ENCODE results near the gene TGM1.
"Not testable (repeated sequence)": the region's sequence is repeated elsewhere in the genome, so short reads cannot be mapped to it uniquely, and the experiment has no call there.

TGM1 gene

DNA sequence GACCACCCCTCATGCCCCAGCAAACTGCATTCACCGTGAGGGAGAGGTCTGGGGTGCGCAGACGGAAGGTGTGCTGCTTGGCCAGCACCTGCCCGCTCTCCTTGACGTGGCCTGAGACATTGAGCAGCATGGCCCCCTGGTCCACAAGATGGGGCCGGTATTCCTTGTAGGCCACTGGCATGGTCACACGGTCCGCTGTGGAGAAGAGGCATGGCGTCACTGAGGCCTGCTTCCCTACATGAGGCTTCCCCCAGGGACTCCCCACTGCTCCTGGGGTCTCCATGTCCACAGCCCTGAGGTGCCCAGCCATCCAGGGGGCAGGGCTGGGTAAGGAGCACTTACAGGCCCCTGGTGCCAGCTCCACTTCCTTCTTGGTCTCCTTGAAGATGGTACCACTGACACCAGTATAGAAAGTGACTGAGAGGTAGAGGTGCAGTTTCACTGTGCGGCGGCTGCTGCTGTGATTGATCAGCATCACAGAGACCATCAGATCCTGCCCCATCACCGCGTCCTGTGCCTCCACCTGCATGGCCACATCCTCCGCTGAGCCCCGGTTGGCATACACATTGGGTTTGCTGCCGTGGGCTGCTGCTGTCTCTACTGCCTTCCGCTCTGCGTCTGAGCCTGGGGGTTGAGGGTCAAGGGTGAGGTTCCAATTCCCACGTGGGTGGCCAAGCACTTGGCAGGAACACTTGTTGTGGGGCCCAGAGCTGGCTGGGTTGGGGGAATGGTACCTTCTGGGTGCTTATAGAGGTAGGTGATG is 8.2 kb downstream of the TGM1 start:
- DNase-seq (ENCODE audit: low read depth in 3 of 3), result no peak

DNA sequence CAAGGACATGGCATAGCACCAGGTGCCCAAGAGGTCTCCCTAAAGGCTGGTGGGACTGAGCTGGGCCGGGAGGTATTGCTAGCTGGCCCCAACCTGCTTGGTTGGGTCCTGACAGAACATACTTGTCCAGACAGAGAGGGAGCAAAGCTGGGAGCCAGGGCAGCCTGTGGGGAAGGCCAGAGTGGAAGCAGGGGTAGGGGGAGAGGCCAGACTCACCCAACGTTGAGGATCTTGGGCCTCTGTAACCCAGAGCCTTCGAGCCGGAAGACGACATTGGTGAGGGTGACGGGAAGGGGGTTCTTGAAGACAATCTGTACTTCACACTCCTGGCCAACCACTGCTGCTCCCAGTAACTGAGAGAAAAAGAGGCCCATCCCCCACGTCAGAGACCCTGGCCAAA is 9.0 kb downstream of the TGM1 start:
- no peak for DNase-seq (ENCODE audit: low read depth in 3 of 3)

DNA sequence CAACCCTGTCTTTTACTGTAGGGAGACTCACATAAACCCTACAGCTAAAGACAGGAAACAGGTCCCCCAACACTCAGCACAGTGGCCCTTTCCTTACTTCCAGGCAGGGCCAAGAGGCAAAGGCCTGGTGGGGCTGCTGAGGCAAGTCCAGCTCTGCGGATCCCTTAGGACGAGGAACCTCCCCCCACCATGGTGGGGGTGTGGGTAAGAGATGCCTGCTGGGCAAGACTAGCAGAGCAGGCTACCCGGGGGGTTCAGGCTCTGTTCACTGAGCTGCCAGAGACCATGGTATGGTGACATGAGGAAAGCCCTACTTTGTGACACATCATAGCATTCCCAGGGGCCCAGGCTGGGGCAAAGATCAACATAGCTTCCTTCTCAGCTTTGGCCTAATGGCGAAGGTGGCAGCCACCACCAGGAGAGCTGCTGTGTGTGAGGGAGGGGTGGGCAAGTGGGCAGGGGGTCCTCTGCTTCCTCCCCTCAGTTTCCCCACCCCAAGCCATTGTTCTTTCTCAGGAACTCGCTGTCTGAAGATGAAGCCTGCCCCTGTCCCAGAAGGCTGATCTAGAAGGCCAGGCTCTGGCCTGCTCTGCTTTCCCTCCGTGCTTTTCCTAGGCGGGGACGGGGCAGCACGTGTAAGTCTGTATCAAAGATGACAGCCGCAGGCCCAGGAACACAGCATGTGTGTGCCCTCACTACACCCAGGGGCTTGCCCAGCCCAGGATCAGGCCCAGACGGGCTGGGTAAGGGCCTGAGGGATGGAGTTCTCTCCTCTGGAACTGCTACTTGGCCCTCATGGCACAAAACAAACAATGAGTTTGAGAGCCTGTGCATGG is 10.5 kb downstream of the TGM1 start:
- DNase-seq (ENCODE audit: low read depth in 3 of 3), result no peak

DNA sequence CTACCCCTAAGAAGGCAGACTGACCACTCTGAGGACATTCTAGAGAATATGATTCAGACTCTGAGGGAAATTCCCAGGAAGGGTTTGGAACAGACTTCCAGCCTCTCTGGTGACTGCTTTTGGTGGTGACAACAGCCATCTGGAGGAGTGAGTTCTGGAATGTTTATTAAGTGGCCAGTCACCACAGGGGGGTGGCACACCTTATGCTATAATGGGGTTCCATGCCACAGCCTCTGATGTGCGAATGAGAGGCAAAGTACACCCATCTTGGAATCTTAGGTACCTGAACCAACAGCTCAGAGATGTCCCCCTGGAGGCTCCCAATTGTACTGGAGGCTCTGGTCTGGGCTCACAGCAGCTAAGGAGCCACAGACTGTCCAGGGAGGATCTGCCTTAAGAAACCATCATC is 11.1 kb downstream of the TGM1 start:
- no peak for DNase-seq (ENCODE audit: low read depth in 3 of 3)

DNA sequence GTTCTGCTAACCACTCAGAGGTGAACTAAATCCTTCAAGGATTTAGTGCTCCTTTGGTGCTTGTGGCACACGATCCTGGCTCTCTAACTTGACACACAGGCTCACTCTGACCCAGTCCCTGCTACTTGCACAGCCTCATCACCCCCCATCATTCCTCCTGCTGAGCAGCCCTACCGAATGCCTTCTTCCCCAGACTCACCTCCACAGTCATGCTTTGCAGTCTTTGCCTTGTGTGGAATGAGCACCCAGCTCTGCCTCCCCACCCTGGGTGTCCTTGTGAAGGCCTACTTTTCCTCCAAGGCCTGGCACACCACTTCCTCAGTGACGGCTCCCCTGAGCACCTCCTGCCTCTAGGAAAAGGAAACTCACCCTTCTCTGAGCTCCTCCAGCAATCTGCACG is 12.6 kb downstream of the TGM1 start:
- DNase-seq (ENCODE audit: low read depth in 3 of 3), result no peak

DNA sequence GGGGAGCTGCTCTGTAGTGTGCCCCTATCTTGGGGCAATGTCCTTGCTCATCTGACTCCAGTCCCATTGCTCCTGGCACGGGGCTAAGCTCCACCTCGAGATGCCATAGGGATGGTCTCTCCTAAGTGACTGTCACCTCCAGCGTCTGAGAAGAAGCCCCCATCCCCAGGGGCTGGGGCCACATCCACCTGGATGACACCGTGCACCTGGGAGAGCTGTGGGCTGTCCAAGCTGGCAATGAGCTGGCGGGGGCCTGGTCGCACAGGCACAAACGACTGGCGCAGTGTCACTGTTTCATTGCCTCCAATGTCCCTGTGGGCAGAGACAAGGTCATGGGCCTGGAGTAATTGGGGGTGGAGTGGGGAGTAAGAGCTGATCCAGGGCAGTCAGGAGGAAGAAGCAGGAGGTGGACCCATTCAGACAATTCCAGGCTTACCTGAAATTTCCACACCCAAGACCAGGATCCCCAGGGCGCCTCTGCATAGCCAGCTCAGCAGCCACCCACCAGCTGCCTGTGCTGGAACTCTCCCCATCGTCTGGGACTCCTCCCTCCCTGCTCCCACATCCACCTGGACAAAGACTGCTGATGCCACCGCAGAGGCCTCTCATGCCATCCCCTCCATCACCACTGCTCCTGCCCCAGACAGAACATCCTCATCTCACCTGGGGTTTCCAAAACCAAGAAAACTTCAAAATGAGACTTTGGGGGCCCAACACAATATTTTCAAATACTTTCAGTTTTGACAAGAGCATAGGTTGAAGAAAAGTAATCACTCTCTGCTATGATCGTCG is 13.6 kb downstream of the TGM1 start:
- DNase-seq (ENCODE audit: low read depth in 3 of 3), result no peak

DNA sequence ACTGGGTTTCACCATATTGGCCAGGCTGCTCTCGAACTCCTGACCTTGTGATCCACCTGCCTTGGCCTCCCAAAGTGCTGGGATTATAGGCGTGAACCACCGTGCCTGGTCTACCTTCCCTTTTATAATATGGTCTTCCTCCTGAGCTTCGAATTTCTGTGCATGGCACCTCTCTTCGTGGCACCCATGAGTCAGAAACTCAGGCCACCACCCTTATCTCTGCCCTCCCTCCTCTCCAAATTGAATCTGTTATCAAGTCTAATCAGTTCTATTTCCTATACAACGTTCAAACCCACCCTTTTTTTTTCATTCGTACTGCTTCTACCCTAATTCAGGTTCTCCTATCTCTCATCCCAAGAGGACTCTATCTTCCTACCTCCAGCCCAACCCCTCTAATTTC is 15.6 kb downstream of the TGM1 start:
- no peak for DNase-seq (ENCODE audit: low read depth in 3 of 3)

DNA sequence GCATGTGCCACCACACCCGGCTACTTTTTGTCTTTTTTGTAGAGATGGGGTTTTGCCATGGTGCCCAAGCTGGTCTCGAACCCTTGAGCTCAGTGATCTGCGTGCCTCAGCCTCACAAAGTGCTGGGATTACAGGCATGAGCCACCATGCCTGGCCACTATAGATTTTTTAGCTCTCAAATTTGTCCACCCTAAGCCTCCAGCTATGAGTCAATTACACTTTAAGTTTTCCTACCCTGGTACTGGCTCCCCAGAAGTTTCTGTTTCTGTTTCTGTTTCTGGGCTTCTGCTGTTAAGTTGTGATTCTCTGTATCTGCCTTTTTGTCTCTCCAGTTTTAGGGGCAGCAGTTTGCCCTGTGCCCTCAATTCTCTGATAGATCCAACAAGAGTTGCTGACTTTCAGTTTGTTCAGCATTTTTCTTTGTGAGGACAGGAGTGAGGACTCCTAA is 16.2 kb downstream of the TGM1 start:
- DNase-seq (ENCODE audit: low read depth in 3 of 3), result no peak

DNA sequence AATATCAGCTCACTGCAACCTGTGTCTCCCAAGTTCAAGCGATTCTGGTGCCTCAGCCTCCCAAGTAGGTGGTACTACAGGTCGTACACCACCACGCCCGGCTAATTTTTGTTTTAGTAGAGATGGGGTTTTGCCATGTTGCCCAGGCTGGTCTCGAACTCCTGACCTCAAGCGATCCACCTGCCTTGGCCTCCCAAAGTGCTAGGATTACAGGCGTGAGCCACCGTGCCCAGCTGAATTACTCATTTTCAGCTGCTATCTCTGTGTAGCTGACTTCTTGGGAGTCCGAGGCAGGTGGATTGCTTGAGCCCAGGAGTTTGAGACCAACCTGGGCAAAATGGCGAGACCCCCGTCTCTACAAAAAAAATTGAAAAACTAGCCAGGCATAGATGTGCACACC is 17.6 kb downstream of the TGM1 start:
- DNase-seq (ENCODE audit: low read depth in 3 of 3), result not testable (repeated sequence)

DNA sequence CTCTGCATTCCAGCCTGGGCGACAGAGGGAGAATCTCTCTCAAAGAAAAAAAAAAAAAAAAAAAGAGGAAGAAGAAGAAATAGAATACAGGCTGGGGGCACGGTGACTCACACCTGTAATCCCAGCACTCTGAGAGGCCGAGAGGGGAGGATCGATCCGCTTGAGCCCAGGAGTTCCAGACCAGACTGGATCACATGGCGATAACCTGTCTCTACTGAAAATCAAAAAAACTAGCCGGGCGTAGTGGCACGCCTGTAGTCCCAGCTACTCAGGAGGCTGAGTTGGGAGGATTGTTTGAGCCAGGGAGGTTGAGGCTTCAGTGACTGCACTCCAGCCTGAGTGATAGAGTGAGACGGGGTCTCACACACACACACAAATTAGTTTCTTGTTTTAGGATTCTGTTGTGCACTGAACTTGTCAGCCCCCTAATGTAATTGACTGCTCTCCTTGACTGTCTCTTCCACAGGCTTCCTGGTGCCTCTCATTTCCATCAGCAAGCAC is 19.6 kb downstream of the TGM1 start:
- no peak for DNase-seq (ENCODE audit: low read depth in 3 of 3)

DNA sequence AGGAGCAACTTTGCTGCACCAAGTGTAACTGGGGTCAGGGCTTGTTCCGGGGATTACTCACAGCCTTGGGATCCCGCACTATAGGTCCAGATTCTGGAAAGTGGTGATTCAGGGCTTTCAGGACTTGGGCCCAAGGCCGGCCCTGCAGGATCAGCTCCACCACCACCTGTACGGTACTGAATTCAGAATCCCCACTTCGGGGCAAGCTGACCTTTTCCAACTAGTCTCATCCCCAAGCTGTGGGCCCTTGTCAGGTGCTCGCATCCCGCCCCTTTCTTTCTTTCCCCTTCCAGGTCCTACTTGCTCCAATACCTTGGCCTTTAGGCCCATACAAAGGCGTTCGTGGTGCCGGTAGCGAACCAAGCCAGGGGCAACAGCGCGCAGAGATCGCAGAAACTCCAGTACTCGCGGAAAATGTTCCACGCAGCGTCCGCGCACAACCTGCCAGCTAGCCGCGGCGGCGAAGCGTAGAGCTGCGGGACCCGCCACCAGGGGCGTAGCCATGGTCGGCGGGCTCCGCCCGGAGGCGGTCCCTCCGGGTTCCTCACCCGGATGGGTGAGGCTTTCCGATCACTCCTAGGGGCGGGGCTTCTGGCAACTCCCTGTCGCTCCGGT is 21.0 kb downstream of the TGM1 start:
- peak; percentile 85 to 93 (median 88) for DNase-seq (ENCODE audit: low read depth in 3 of 3)

DNA sequence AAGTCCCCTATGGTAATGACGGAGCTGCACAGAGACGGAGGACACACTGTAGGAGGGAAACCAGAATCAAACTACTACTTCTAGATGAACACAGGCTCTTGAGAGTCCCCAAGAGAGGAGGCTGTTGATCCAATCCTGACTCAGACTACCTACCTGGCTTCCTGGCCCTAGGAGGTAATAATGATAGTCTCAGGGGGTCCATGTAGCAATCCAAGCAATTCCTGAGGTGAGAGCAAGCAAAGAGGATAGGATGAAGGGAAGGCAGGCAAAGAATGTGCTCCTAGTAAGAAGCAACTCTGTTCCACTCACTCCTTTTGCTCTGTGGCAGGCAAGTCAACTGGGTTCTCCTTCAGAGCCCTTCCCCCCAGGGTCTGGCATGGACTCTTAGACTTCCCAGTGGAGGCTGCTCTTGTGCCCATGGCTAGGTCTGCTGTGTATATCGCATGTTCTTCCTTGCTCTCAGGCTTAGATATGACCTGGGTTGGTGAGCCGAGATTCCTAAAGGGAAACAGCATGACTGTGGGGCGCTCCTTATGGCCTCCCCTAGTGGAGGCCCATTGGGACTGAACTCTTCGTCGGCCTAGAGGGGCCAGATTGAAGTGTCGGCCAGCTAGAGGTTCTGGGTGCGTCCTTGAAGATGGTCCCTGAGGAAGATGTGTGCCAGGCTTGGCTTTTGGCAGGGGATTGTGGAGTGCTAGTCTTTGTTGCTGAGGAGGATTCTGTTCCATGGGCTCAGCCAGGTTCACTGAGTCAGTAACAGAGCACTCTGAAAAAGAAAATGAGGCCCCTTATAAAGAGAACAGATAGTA is 22.7 kb downstream of the TGM1 start:
- no peak for DNase-seq (ENCODE audit: low read depth in 3 of 3)

DNA sequence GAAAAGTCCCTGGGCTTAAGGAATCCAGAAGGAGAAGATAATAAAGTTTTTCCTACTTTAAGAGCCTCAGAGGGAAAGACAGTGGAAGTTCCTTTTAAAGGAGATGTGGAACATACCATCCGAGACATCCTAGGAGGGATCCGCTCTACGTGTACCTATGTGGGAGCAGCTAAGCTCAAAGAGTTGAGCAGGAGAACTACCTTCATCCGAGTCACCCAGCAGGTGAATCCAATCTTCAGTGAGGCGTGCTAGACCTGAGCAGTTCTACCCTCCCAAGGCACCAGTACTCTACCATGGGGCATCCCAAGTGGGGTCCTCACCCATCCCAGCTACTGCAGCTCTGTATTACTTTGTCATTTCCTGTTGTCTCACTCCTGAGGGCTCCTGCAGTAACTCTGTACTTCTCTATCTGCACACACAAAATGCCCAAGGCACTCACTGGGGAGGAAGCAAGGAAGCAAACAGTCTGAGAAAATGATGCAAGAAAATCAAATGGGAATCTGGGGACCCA is 24.4 kb downstream of the TGM1 start:
- DNase-seq (ENCODE audit: low read depth in 3 of 3), result no peak

DNA sequence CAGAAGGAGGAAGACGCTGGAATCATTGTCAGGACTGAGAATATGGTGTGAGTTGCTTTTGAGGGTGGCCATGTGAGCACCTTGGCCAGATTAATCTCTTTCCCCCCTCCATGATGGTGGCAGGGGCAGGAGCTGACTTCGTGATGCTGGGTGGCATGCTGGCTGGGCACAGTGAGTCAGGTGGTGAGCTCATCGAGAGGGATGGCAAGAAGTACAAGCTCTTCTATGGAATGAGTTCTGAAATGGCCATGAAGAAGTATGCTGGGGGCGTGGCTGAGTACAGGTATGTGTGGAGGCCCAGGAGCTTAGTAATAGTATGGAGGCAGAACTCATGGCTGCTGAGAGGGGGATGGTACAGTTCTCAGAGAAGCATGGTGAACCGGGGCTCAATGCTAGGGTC is 24.9 kb downstream of the TGM1 start:
- no peak for DNase-seq (ENCODE audit: low read depth in 3 of 3)

DNA sequence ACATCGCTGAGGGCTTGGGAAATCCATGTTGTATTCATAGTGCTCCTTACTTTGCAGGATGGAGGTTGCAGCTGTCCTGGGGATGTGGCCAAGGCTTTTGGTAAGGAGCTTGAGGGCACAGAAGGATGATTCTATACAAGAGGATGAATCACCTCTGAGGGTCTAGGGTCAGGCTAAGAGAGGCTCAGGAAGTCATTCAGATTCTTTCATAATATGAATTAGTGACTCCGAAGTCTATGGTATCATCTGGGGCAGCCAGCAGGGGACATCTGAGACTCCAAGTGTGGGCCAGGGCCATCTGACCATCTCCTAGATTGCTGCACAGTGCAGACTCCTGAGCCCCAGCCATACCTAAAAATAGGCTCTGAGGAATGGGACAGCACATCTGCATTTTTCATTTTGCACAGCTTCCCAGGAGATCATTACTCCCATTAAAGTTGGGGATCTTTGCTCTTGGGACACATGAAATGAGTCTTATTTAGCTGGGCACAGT is 25.5 kb downstream of the TGM1 start:
- no peak for DNase-seq (ENCODE audit: low read depth in 3 of 3)

DNA sequence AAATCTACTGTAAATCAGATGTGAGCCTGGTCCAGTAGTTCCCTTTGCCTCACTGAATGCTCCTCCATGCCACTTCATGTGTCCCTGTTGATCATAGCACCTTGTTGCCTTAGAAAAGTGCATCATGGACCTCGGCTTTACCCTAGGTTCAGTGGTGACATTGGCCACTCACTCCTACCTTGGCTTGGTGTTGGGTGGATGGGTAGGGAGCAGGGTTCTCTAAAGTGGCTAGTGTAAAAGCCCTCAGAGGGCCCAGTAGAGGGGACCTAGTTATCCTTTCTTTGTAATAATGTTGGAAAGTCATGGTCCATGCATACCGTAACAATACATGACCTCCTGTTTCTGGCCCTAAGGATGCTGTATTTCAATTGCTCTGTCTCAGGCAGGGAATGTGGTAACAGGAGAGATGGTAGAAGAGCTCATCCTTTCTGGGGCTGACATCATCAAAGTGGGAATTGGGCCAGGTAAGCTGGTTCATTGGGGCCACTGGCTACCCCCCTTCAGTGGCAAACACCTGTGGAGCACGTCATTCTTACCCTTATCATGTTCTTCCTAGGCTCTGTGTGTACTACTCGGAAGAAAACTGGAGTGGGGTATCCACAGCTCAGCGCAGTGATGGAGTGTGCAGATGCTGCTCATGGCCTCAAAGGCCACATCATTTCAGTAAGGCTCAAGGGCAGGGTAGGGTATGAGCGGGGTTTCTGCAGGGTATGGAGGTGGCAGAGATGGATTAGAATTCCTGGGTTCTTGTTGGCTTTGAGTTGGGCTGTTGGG is 26.1 kb downstream of the TGM1 start:
- DNase-seq (ENCODE audit: low read depth in 3 of 3), result no peak

DNA sequence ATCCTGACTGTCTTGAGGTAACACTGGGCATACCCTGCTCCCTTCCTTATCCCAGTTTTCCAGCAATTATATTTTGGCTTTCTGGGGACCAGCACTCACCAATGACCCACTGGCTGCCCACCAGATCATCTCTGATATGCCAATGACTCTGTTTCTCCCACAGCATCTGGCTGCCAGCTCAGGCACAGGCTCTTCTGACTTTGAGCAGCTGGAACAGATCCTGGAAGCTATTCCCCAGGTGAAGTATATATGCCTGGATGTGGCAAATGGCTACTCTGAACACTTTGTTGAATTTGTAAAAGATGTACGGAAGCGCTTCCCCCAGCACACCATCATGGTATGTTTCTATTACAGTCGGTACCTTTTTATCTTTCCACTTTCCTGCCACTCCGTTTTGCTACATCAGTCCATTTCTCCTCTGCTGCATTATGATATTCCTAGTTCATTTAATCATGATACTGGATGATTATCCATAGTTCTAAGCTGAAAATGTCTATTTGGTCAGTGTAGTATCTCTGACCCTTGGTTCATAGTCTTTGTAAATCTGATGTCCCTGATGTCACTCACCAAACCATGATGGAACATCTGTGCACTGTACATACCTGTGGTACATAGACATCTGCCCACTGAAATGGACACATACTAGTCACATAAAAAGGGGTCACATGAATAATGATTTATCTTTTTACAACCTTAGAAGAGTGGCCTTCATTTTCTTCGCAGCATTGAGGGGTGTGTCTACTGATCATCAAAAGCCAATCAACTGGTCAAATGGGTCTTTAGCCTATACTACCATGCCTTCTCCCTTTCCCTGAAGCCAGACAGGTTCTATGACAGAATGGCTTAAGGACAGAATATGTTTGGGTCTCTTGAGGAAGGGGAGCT is 26.9 kb downstream of the TGM1 start:
- no peak for DNase-seq (ENCODE audit: low read depth in 3 of 3)

Measured in stimulated activated CD4-positive, alpha-beta T cell treated with anti-CD3 and anti-CD28 coated beads, TNF-alpha, amount 100 ng/mL, for 24 hours (primary cell).